GM18858 (cell line): ENCODE results near the gene HOOK2.
"Not testable (repeated sequence)": the region's sequence is repeated elsewhere in the genome, so short reads cannot be mapped to it uniquely, and the experiment has no call there.

Experiments
- ATAC-seq: cut with Tn5 transposase; IDR thresholded peaks from one replicate; pipeline ENCODE4 v1.9.1; 2021; ENCODE audit not compliant: unreplicated experiment

HOOK2 gene

GRCh38 chr19:12774588-12775555, at the start of gene HOOK2:
TSS of gene HOOK2 (minus strand) at chr19:12775552. CDS start at chr19:12775449, 103 bp downstream.
- ATAC-seq = no peak

- no peak for ATAC-seq
These were observed 46.4 kb upstream of the HOOK2 start for GRCh38 chr19:12821761-12822160.

- ATAC-seq = not testable (repeated sequence)
These were observed 42.5 kb upstream of the HOOK2 start for GRCh38 chr19:12817810-12818209.

- not testable (repeated sequence) for ATAC-seq
These were observed 41.8 kb upstream of the HOOK2 start for GRCh38 chr19:12817188-12817587.

GRCh38 chr19:12815088-12815487, 39.7 kb upstream of the HOOK2 start:
- ATAC-seq = no peak

GRCh38 chr19:12806242-12807081, 31.1 kb upstream of the HOOK2 start, which contains the start of gene RNASEH2A:
TSS of gene RNASEH2A (plus strand) at chr19:12806584. CDS start at chr19:12806674, 90 bp downstream.
- peak; percentile 83 for ATAC-seq

GRCh38 chr19:12804051-12804450, 28.7 kb upstream of the HOOK2 start:
- ATAC-seq = no peak

GRCh38 chr19:12802267-12803106, 27.1 kb upstream of the HOOK2 start:
- ATAC-seq = no peak

GRCh38 chr19:12801466-12802266, 26.3 kb upstream of the HOOK2 start, which contains the start of the genes PRDX2 and THSD8:
TSS of gene PRDX2 (minus strand) at chr19:12801800. CDS start at chr19:12801261, 539 bp downstream.
TSS of gene THSD8 (plus strand) at chr19:12802069. CDS start at chr19:12802072, 3 bp downstream.
- no peak for ATAC-seq

GRCh38 chr19:12800923-12801465, 25.6 kb upstream of the HOOK2 start:
- ATAC-seq = no peak

- no peak for ATAC-seq
These were observed 25.1 kb upstream of the HOOK2 start for GRCh38 chr19:12800466-12800770.

- no peak for ATAC-seq
These were observed 24.6 kb upstream of the HOOK2 start for GRCh38 chr19:12799742-12800465.

- ATAC-seq = not testable (repeated sequence)
These were observed 22.3 kb upstream of the HOOK2 start for GRCh38 chr19:12797607-12798006.

- ATAC-seq = no peak
These were observed 21.8 kb upstream of the HOOK2 start for GRCh38 chr19:12797141-12797587.

GRCh38 chr19:12796146-12797071, 21.1 kb upstream of the HOOK2 start:
- no peak for ATAC-seq

- no peak for ATAC-seq
These were observed 19.6 kb upstream of the HOOK2 start for GRCh38 chr19:12794971-12795381.

- no peak for ATAC-seq
These were observed 19.0 kb upstream of the HOOK2 start for GRCh38 chr19:12794196-12794941.
